Keratinocyte (primary cell): ENCODE data around the gene PPP2CA. TPM values are rescaled to one million over a fixed set of nuclear protein-coding genes. Genes with fewer than 3 reads are reported as not detected.

Experiments
- DNase-seq: peaks from one replicate; pipeline ENCODE4 v3.0.0-alpha.2; 2011; ENCODE audit warnings: low read depth, missing footprints, low spot score
- FAIRE-seq: peaks from 2 replicates; lab custom pipeline; 2011; peaks lifted over from hg19 to GRCh38; lab: Jason Lieb, UNC
- H2AFZ ChIP-seq: 2 replicates; pipeline ENCODE4 v1.6.0; 2012; ENCODE audit warnings: low read length, control low read depth, inconsistent platforms; ENCODE audit not compliant: control insufficient read depth
- H3K27ac ChIP-seq: 2 replicates; pipeline ENCODE4 v1.5.1; 2011; ENCODE audit warnings: low read length; ENCODE audit not compliant: control insufficient read depth, insufficient read depth
- H3K27me3 ChIP-seq: 3 replicates; pipeline ENCODE4 v1.6.0; 2011; ENCODE audit warnings: low read length; ENCODE audit not compliant: control insufficient read depth, insufficient read depth; ENCODE audit errors: extremely low read depth
- H3K36me3 ChIP-seq, 2 experiments: 2 replicates in 1 of 2; 3 replicates in 1 of 2; pipeline ENCODE4 v1.5.1; 2011; ENCODE audit warnings: low read length in 2 of 2, mild to moderate bottlenecking in 1 of 2; ENCODE audit not compliant: control insufficient read depth in 2 of 2, insufficient read depth in 2 of 2; ENCODE audit errors: extremely low read depth in 1 of 2
- H3K4me1 ChIP-seq: 3 replicates; pipeline ENCODE4 v1.5.1; 2011; ENCODE audit warnings: low read length; ENCODE audit not compliant: control insufficient read depth, insufficient read depth; ENCODE audit errors: extremely low read depth
- H3K4me2 ChIP-seq: 3 replicates; pipeline ENCODE4 v1.6.0; 2011; ENCODE audit warnings: low read depth, low read length; ENCODE audit not compliant: control insufficient read depth, insufficient read depth; ENCODE audit errors: extremely low read depth
- H3K4me3 ChIP-seq, 3 experiments: fragments of 200-600 bp in 1 of 3; sonication (generic) in 1 of 3; 2 replicates in 2 of 3; 3 replicates in 1 of 3; pipeline ENCODE4 v1.5.1; 2011 to 2016; ENCODE audit warnings: low read length in 3 of 3, mild to moderate bottlenecking in 3 of 3, control low read depth in 2 of 3, inconsistent platforms in 1 of 3, low read depth in 1 of 3, mixed read lengths in 1 of 3, mixed run types in 1 of 3, moderate library complexity in 1 of 3; ENCODE audit not compliant: control insufficient read depth in 2 of 3, insufficient read depth in 2 of 3; ENCODE audit errors: extremely low read depth in 1 of 3
- H3K79me2 ChIP-seq: 2 replicates; pipeline ENCODE4 v1.6.0; 2012; ENCODE audit warnings: low read length; ENCODE audit not compliant: control insufficient read depth, insufficient read depth
- H3K9ac ChIP-seq: 3 replicates; pipeline ENCODE4 v1.6.0; 2011; ENCODE audit warnings: low read length; ENCODE audit not compliant: control insufficient read depth, insufficient read depth; ENCODE audit errors: extremely low read depth
- H3K9me1 ChIP-seq: 3 replicates; pipeline ENCODE4 v1.6.0; 2011; ENCODE audit warnings: low read length; ENCODE audit not compliant: control insufficient read depth, insufficient read depth; ENCODE audit errors: extremely low read depth
- H3K9me3 ChIP-seq: 2 replicates; pipeline ENCODE4 v1.5.1; 2012; ENCODE audit warnings: low read depth, low read length; ENCODE audit not compliant: control insufficient read depth
- H4K20me1 ChIP-seq: 3 replicates; pipeline ENCODE4 v1.6.0; 2011; ENCODE audit warnings: low read length; ENCODE audit not compliant: control insufficient read depth, insufficient read depth; ENCODE audit errors: extremely low read depth
- EZH2 ChIP-seq: IDR thresholded peaks from one replicate; pipeline ENCODE4 v1.6.1; 2012; ENCODE audit warnings: inconsistent platforms, mild to moderate bottlenecking, low read length, moderate library complexity
- dilution Hi-C: fragments of 300-500 bp; cut with MboI; formaldehyde crosslinking; loops from one replicate; pipeline ENCODE4 v1.7.0; 2020; ENCODE audit warnings: low sequenced_read_pairs; ENCODE audit not compliant: extremely low pct_ligation_motif_present
- polyA plus RNA-seq, 5 experiments: library from polyadenylated mRNA; depleted of rRNA in 3 of 5; stranded (reverse) in 3 of 5; stranded (forward) in 1 of 5; unstranded in 1 of 5; fragments of >200 nt; gene quantifications; 1 replicate in 1 of 5; 2 replicates in 3 of 5; 3 replicates in 1 of 5; pipeline versions ENCODE4 v1.2.1 to v1.2.3, GENCODE V29; 2011 to 2012; ENCODE audit warnings: missing spikeins in 2 of 5, low read depth in 1 of 5, low replicate concordance in 1 of 5
- TF ChIP-seq, protein P1 (sequence below), 3 experiments: IDR thresholded peaks in 1 of 3; conservative IDR thresholded peaks in 1 of 3; optimal IDR thresholded peaks in 1 of 3; 2 replicates in 2 of 3; 3 replicates in 1 of 3; pipeline versions ENCODE3 to v1.5.1; 2011; ENCODE audit warnings: low read length in 3 of 3, mild to moderate bottlenecking in 3 of 3, moderate library complexity in 2 of 3, control low read depth in 1 of 3, inconsistent platforms in 1 of 3; ENCODE audit not compliant: insufficient read depth in 2 of 3; ENCODE audit errors: extremely low read depth in 1 of 3

PPP2CA gene
- polyA plus RNA-seq, 1 donor (not counting 4 experiments of a cell fraction or from before 2014, with no cell fraction given), result 255 TPM

DNA sequence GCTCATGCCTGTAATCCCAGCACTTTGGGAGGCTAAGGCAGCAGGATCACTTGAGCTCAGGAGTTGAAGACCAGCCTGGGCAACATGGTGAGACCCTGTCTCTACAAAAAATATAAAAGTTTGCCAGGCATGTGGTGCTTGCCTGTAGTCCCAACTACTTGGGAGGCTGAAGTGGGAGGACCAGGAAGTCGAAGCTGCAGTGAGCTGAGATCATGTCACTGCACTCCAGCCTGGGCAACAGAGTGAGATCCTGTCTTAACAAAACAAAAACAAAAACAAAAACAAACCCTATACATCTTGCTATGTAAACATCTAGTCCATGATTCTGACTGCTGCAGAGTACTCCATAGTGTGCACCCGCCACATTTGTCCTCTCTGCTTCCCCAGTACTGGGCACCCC is 19.8 kb upstream of the PPP2CA start:
- Histone ChIP-seq H3K27me3 (no peaks in the 10 kb centered on the region), H3K4me3 (no peak overlapping the region), H3K9me1 (no peaks in the 10 kb centered on the region), H2AFZ (no peak overlapping the region), H3K27ac (peak overlapping the region; percentile 50), H3K79me2 (no peaks in the 10 kb centered on the region), H4K20me1 (no peaks in the 10 kb centered on the region), H3K9me3 (no peaks in the 10 kb centered on the region), H3K4me2 (peak overlapping the region; percentile 75), H3K4me1 (peaks cover 37% of the 10 kb centered on the region), H3K36me3 (no peaks in the 10 kb centered on the region), H3K9ac (peak overlapping the region; percentile 10)
- DNase-seq (no peak), FAIRE-seq (no peak)
- no peak for TF ChIP-seq EZH2
- TF ChIP-seq, protein P1, sequence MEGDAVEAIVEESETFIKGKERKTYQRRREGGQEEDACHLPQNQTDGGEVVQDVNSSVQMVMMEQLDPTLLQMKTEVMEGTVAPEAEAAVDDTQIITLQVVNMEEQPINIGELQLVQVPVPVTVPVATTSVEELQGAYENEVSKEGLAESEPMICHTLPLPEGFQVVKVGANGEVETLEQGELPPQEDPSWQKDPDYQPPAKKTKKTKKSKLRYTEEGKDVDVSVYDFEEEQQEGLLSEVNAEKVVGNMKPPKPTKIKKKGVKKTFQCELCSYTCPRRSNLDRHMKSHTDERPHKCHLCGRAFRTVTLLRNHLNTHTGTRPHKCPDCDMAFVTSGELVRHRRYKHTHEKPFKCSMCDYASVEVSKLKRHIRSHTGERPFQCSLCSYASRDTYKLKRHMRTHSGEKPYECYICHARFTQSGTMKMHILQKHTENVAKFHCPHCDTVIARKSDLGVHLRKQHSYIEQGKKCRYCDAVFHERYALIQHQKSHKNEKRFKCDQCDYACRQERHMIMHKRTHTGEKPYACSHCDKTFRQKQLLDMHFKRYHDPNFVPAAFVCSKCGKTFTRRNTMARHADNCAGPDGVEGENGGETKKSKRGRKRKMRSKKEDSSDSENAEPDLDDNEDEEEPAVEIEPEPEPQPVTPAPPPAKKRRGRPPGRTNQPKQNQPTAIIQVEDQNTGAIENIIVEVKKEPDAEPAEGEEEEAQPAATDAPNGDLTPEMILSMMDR (optimal IDR thresholded peaks at IDR 0.05 in 1 of 3, IDR thresholded peaks at IDR 0.05 in 1 of 3, conservative IDR thresholded peaks at IDR 0.05 in 1 of 3; ENCODE audit: extremely low read depth in 1 of 3, insufficient read depth in 2 of 3, low read length in 3 of 3), result no peak
- dilution Hi-C loops, result no loop called here

DNA sequence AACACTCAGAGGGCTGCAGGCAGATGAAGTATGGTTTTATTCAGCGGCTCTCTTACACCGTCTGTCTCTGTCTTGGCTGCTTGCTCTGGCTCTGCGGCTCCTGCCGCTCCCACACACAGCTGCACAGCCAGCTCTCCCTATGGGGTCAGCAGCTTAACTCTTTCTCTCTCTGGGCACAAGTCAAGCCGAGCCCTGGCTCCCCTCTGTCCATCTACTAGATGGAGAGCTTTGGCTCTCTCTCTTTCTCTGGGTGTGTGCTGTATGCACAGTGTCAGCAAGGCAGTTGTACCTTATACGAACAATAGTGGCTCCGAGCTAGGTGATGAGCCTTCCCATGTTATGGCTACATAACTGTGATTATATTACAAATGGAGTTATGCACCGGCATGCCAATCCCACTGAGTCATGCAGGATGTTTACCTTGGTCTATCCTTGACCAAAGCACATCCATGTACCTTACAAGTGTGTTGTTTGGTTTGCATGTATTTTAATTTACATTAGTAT is 19.3 kb upstream of the PPP2CA start:
- Histone ChIP-seq H3K27me3 (no peaks in the 10 kb centered on the region), H3K9me3 (no peaks in the 10 kb centered on the region), H2AFZ (peak overlapping the region; percentile 83), H3K36me3 (no peaks in the 10 kb centered on the region), H3K9ac (peak overlapping the region; percentile 46), H3K4me3 (peak overlapping the region in 2 of 3 experiments; percentile 21 to 32), H3K4me2 (peak overlapping the region; percentile 75), H3K4me1 (peaks cover 37% of the 10 kb centered on the region), H4K20me1 (no peaks in the 10 kb centered on the region), H3K79me2 (no peaks in the 10 kb centered on the region), H3K9me1 (no peaks in the 10 kb centered on the region), H3K27ac (peak overlapping the region; percentile 63)
- TF ChIP-seq, protein P1 (optimal IDR thresholded peaks at IDR 0.05 in 1 of 3, IDR thresholded peaks at IDR 0.05 in 1 of 3, conservative IDR thresholded peaks at IDR 0.05 in 1 of 3; ENCODE audit: extremely low read depth in 1 of 3, insufficient read depth in 2 of 3, low read length in 3 of 3), result no peak
- no peak for TF ChIP-seq EZH2
- dilution Hi-C loops, result no loop called here
- FAIRE-seq (peak; percentile 86), DNase-seq (no peak)
